SK-N-MC (cell line): ENCODE measurements around the gene CDC42EP3.

Source experiments
- EZH2 ChIP-seq: fragments of 200-600 bp; sonication (generic); IDR thresholded peaks from one replicate; pipeline ENCODE4 v1.6.1; 2017; ENCODE audit warnings: antibody characterized with exemption
- POLR2AphosphoS5 ChIP-seq: IDR thresholded peaks from 2 replicates; pipeline ENCODE4 v1.6.1; 2012; ENCODE audit warnings: mild to moderate bottlenecking, low read depth, low read length, borderline replicate concordance

DNA sequence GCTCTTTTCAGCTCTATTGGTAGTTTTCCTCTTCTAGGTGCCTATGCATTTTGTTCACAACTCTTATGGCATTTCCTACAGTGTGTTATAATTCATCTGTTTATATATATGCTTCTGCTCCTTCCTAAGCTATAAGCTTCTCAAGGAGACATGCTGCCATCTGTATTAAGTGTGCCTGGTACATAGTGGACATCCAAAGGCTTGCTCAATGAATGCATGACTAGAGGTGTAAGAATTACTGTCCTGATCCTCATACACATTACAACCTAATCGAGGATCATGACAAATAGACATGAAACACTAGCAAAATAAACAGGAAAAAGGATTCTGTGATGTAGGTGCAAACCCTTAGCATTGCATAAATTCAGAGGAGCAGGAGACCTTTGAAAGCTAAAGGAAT lies 50.2 kb downstream of the CDC42EP3 start:
- TF ChIP-seq EZH2 (no peak), POLR2AphosphoS5 (no peak)
